Right lobe of liver (tissue), 6 donors: ENCODE results near the gene SLC15A4. TPM values are rescaled to one million over a fixed set of nuclear protein-coding genes. Genes with fewer than 3 reads are reported as not detected.

ENCODE experiments used
- ATAC-seq, 4 donors: fragments of 200-7000 bp; cut with Tn5 transposase; one replicate each; pipeline ENCODE4 v1.9.1; 2020; ENCODE audit warnings: mild to moderate bottlenecking in 4 of 4, moderate library complexity in 4 of 4
- DNase-seq, 3 donors: peaks; one replicate each; pipeline ENCODE4 v3.0.0-alpha.2; 2020
- H3K27ac ChIP-seq, 3 donors: fragments of 200-600 bp; one replicate each; pipeline ENCODE4 v1.8.0; 2022
- H3K27me3 ChIP-seq, 2 donors: fragments of 200-600 bp; one replicate each; pipeline ENCODE4 v1.8.0; 2022
- H3K36me3 ChIP-seq, 4 donors: fragments of 200-600 bp; sonication (generic) in 1 of 4; one replicate each; pipeline versions ENCODE4 v1.5.1 to v1.8.0; 2017 to 2022; ENCODE audit warnings: control low read depth in 1 of 4
- H3K4me1 ChIP-seq, 4 donors: fragments of 200-600 bp; sonication (generic) in 1 of 4; one replicate each; pipeline versions ENCODE4 v1.5.1 to v1.8.0; 2017 to 2022; ENCODE audit warnings: control low read depth in 1 of 4
- H3K4me3 ChIP-seq, 3 donors: fragments of 200-600 bp; one replicate each; pipeline ENCODE4 v1.8.0; 2022
- H3K9me3 ChIP-seq, 4 donors: fragments of 200-600 bp; sonication (generic) in 1 of 4; one replicate each; pipeline versions ENCODE4 v1.5.1 to v1.8.0; 2017 to 2022; ENCODE audit warnings: control low read depth in 1 of 4
- POLR2A ChIP-seq: fragments of 450-650 bp; IDR thresholded peaks from one replicate; pipeline ENCODE4 v1.6.1; 2017; ENCODE audit warnings: antibody characterized with exemption, mild to moderate bottlenecking
- WGBS: methylation state at CpG from one replicate; pipeline ENCODE4 v1.1.6; 2018; ENCODE audit warnings: low coverage, low lambda C conversion rate; ENCODE audit not compliant: insufficient coverage; ENCODE audit errors: missing lambda C conversion rate; 5-methylcytosine and 5-hydroxymethylcytosine counted together
- intact Hi-C, 2 donors: fragments of 100-400 bp; cut with DNase I; formaldehyde crosslinking; loops; one replicate each; pipeline versions ENCODE4 v1.11.2 to v1.14.1; 2022
- total RNA-seq, 6 experiments: library from RNA; depleted of rRNA in 2 of 6; stranded (reverse); fragments of >200 nt in 2 of 6; fragmentation: NEBNext Ultra II Directional in 3 of 6; extraction: Animal tissue kit (Norgen Biotek cat#: 25700) in 3 of 6; gene quantifications; one replicate each; pipeline versions ENCODE4 v1.1.0 to v1.2.4, GENCODE V29; 2016 to 2023
- TF ChIP-seq, protein P1 (sequence below), 4 donors: fragments of 200-600 bp in 3 of 4; fragments of 450-650 bp in 1 of 4; IDR thresholded peaks; one replicate each; pipeline versions ENCODE4 v1.5.1 to v1.8.0; 2016 to 2022; ENCODE audit warnings: antibody characterized with exemption in 4 of 4, mild to moderate bottlenecking in 2 of 4
- donor health status: DM: no; HTN: yes; CAD: no.
- donor health status: DM: no; HTN: no; CAD: no.
- donor health status: DM: no; HTN: no; CAD: no.
- donor health status: DM: no; HTN: yes; CAD: no.
- donor health status: DM: no; HTN: yes; CAD: no.

SLC15A4 gene
- total RNA-seq, 6 experiments from 2014 or later, result 10.7 to 49.2 (median 25.5) TPM

DNA sequence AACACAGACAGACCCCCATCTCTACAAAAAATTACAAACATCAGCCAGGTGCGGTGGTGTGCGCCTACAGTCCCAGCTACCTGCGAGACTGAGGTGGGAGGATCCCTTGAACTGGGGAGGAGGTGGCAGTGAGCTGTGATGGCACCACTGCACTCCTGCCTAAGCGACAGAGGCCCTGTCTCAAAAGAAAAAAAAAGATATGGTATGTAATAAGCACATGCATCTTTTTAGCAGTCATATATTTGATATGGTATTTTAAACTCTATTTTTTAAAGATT, 7.2 kb downstream of the SLC15A4 start:
- Histone ChIP-seq H3K36me3 (peaks cover 0 to 8% (median 0%) of the 10 kb centered on the region in 4 donors), H3K4me1 (peaks cover 0 to 25% (median 6%) of the 10 kb centered on the region in 4 donors), H3K9me3 (no peaks in the 10 kb centered on the region), H3K4me3 (no peak overlapping the region), H3K27ac (peak overlapping the region; percentile 7 to 90 (median 89)), H3K27me3 (no peaks in the 10 kb centered on the region)
- ATAC-seq, result no peak
- peak in 1 of 3 donors; percentile 39 for DNase-seq
- WGBS, result 94% methylated on average over 4 of the region's 4 CpGs
- intact Hi-C loops, result loop anchor here in 1 of 2 donors (5.0 kb wide), 1 partner anchor 91 kb away; no protein-coding TSS in a partner anchor
- no peak for TF ChIP-seq POLR2A
- TF ChIP-seq, protein P1, sequence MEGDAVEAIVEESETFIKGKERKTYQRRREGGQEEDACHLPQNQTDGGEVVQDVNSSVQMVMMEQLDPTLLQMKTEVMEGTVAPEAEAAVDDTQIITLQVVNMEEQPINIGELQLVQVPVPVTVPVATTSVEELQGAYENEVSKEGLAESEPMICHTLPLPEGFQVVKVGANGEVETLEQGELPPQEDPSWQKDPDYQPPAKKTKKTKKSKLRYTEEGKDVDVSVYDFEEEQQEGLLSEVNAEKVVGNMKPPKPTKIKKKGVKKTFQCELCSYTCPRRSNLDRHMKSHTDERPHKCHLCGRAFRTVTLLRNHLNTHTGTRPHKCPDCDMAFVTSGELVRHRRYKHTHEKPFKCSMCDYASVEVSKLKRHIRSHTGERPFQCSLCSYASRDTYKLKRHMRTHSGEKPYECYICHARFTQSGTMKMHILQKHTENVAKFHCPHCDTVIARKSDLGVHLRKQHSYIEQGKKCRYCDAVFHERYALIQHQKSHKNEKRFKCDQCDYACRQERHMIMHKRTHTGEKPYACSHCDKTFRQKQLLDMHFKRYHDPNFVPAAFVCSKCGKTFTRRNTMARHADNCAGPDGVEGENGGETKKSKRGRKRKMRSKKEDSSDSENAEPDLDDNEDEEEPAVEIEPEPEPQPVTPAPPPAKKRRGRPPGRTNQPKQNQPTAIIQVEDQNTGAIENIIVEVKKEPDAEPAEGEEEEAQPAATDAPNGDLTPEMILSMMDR (IDR thresholded peaks at IDR 0.05), result no peak

DNA sequence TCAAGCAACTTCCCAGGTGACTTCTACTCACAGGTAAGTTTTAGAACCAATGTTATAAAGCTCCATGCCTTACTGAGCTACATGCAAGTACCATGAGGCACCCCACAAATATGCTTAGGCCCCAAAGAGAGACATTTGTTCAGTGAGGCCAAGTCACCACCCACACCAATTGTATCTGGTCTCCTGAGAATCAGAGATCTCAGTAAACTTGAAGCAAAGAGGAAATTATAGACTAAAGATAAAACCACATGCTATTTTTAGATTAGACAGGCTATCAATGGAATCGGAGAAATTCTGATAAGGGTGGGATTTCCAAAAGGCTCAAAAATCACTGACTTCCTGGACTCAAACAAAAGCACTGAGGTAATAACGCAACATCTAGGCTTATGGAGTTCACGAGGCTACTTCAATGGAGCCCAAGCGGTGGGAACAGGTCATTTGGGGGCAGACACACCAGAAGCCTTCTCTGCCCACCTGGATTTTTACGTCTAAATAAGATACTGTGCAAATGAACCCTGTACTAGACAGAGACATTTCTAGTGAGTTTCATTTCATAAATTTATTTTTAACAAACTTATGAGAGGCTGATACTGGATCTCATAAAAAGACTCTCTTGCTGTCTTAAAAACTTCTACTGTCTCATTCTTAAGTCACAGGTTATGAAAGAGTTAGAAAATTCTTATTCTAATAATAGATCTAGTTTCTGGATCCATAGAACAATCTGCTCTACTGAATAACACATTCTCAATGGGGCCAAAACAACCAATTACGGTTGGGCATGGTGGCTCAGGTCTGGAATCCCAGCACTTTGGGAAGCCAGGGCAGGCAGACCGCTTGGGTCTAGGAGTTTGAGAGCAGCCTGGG, 7.7 kb downstream of the SLC15A4 start:
- Histone ChIP-seq H3K27ac (peak overlapping the region; percentile 7 to 90 (median 89)), H3K4me1 (peaks cover 0 to 26% (median 6%) of the 10 kb centered on the region in 4 donors), H3K27me3 (no peaks in the 10 kb centered on the region), H3K36me3 (peaks cover 0 to 8% (median 0%) of the 10 kb centered on the region in 4 donors), H3K9me3 (no peaks in the 10 kb centered on the region), H3K4me3 (no peak overlapping the region)
- DNase-seq (peak in 1 of 3 donors; percentile 23), ATAC-seq (no peak)
- TF ChIP-seq, protein P1 (IDR thresholded peaks at IDR 0.05), result no peak
- TF ChIP-seq POLR2A, result no peak
- WGBS, result 78% methylated on average over 6 of the region's 7 CpGs
- intact Hi-C loops, result loop anchor here in 1 of 2 donors (5.0 kb wide), 1 partner anchor 91 kb away; no protein-coding TSS in a partner anchor

DNA sequence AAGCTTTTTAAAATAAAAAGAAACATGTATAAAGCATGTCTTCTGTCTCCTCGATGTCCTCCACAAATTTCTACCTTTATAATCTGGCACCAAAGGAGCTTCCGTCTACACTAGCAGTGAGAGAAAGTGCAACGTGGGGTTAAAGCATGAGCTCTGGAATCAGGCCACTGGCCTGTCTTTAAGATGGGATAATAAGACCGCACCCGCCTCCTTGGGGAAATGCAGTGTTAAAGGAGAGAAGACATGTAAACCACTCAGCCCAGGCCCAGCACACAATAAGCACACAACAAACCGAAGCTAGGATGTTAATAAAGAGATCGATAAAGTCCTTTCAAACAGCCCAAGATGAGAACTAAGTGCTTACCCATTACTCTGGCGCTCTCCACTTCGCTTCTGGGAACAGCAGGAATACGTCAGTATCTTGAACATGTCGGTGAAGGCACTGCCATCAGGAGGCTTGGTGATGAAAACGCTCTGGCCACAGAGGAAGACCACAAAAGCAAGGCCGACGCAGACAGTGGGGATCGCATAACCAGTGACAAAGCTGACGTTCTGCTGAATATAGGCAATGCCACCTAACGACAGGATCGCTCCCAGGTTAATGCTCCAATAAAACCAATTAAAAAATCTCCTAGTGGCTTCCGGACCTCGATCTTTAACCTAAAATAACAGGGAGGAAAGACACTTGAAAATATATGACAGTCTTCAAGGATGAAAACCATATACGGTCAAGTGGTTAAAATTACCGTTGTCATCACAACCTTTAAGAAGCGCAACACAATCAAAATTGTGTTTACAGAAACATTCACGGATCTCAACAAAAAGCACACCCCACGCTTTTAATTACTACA, 9.1 kb downstream of the SLC15A4 start:
- H3K27ac ChIP-seq, result no peak overlapping the region
- no peak for ATAC-seq
- 95% methylated on average over 21 of the region's 25 CpGs for WGBS
- no peaks in the 10 kb centered on the region for H3K27me3 ChIP-seq
- no peak overlapping the region for H3K4me3 ChIP-seq
- peaks cover 0 to 40% (median 12%) of the 10 kb centered on the region in 4 donors for H3K4me1 ChIP-seq
- intact Hi-C loops, result loop anchor here in 1 of 2 donors (5.0 kb wide), 1 partner anchor 93 kb away; no protein-coding TSS in a partner anchor
- peaks cover 0 to 9% (median 0%) of the 10 kb centered on the region in 4 donors for H3K36me3 ChIP-seq
- peak in 1 of 3 donors; percentile 39 for DNase-seq
- no peaks in the 10 kb centered on the region for H3K9me3 ChIP-seq
- no peak for TF ChIP-seq POLR2A
- TF ChIP-seq, protein P1 (IDR thresholded peaks at IDR 0.05), result no peak

DNA sequence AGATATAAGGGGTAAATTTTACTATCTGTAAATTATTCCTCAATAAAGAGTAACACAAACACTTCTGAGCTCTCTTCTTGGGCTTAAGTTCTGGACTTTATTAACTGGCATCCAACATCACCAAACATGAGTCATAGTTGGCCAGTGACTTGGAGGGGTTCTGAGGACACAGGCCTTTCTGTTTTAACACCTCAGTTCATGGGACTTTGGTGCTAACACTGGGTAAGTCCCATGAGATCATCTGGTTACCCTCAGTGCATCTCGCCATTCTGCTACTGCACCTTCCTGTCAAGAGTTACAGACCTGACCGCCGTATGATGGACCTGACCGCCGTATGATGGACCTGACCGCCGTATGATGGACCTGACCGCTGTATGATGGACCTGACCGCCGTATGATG, 9.9 kb downstream of the SLC15A4 start:
- peaks cover 0 to 39% (median 12%) of the 10 kb centered on the region in 4 donors for H3K4me1 ChIP-seq
- intact Hi-C loops, result no loop called here
- no peak overlapping the region for H3K4me3 ChIP-seq
- peaks cover 0 to 17% (median 1%) of the 10 kb centered on the region in 4 donors for H3K36me3 ChIP-seq
- H3K27me3 ChIP-seq, result no peaks in the 10 kb centered on the region
- H3K27ac ChIP-seq, result peak overlapping the region in 1 of 3 donors; percentile 31
- TF ChIP-seq, protein P1 (IDR thresholded peaks at IDR 0.05), result no peak
- TF ChIP-seq POLR2A, result no peak
- WGBS, result 78% methylated on average over 8 of the region's 10 CpGs
- ATAC-seq, result peak in 1 of 4 donors; percentile 29
- DNase-seq, result peak in 1 of 3 donors; percentile 34
- H3K9me3 ChIP-seq, result no peaks in the 10 kb centered on the region
